Measurements from ENCODE around the gene FRMD4A.
A peak's percentile ranks its signal among the peaks of the same experiment; 100 is the strongest.
"Not testable (repeated sequence)": the region's sequence is repeated elsewhere in the genome, so short reads cannot be mapped to it uniquely, and the experiment has no call there.

Gene FRMD4A

DNA sequence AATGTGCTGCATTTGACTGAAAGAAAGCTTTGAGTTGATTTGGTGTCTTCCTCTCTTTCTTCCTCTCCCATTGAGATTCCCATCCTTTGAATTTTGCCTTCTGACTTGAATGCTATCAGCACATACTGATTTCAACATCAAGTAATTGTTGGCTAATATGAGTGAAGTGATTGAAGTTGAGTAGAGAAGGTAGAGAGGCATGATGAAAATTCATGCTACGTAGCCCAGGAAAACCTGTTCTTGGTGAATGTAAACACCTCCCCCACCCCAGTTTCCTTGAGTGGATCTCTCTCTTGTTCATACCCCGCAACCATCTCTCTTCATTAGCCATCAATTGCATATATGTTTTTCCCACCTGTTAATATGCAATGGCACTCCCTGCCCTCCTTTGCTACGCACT is 193.3 kb downstream of the FRMD4A start:
- no peak for DNase-seq

- not testable (repeated sequence) for DNase-seq
Measured at GRCh38 chr10:14135196-14135595, 195.5 kb downstream of the FRMD4A start.

DNA sequence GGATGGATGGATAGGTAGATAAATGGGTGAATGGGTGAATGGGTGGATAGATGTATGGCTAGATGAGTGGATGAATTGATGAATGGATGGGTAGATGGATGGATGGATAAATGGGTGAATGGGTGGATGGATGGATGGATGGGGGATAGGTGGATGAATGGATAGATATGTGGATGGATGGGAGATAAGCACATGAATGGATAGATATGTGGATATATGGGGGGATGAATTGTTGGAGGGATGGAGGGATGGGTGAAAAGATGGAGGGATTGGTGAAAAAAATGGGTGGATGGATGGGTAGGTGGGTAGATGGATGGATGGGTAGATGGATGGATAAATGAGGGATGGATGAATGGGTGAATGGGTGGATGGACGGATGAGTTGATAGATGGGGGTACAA is 196.4 kb downstream of the FRMD4A start:
- DNase-seq: no peak

DNA sequence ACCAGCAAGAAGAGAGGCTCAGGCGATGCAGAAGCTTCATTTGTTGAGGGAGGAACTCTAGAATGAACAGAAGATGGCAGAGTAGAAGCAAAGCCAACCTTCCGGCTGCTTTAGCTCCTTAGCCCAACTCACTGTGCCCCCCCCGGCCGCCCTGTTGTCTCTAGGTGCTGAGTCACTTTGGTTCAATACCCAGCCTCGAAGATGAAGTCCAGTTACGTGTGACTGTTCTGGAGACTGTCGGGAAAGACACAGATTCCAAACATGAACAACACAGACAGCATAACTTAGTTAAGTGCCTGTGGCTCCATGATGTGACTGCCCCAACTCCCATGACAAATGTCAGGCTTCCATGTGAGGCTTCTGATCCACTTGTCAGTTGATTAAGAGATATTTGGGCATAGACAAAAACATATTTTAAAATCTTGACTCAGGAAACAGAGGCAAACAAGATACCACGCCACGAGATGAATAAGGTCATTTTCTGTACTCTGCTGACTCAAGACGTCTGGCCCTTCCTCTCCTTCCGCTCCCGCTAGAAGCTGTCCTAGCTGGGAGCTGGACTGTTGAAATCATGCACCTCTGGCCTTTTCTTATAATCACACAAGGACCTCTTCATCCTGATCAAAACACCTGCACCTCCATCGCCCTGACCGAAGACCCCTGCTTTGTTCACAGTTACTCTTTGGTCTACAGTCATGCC is 199.3 kb downstream of the FRMD4A start:
- no peak for DNase-seq

GRCh38 chr10:14129770-14130169 is 201.0 kb downstream of the FRMD4A start:
- DNase-seq: no peak

DNA sequence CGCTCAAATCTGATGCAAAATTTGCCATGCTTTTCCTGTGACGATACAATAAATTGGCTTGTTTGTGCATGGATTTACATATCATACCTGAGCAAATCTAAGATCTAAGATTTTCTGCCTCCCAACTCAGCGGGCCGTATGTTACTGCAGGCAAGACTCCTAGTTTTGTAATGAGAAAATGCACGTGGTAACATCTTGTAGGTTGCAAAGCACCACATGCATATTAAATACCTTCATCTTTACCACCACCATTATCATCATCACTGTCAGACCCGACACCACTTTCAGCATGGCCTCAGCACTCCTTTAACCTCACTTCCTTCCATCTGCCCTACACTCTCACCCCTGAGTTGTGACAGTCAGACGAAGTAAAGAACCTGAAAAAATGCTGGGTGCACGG is 202.2 kb downstream of the FRMD4A start:
- DNase-seq: no peak

GRCh38 chr10:14126697-14127440 is 203.9 kb downstream of the FRMD4A start:
- peak; percentile 77 for DNase-seq

- DNase-seq: no peak
Measured at GRCh38 chr10:14125564-14125963, 205.2 kb downstream of the FRMD4A start.

DNA sequence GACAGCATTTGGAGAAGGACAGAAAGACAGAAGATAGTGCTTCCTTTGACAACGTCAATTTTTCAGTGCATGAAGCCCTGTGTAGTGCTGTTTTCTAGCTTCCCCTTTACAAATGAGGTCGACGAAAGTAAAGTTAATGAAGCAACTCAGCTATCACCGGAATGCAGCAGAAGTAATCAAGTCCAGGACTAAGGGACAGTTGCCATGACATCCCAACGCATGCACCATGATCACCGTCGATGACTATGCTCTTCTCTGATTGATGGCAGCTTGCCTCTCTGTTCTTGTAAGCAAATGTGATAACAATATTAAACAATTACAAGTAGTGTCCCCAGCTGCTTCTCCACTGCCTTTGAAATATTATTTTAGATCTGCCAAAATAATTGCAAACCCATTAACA is 205.8 kb downstream of the FRMD4A start:
- peak; percentile 67 for DNase-seq

DNA sequence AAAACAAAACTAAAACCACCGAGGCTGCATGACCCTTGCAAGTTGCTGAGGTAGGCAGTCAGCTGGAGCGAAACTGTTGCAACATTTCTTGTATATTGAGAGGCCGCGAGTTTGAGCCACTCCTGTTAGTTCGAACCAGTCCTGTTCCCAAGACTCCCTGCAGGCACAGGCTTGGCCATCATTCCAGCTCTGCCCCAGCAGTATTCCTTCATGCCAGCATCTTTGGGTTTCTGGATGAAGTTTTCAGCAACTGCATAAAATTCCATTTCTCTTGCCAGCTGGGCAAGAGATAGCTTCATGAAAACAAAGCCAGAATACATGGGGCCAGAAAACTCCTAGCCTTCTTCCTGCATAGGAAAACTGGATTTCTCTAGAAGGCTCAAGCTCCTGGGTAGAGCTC is 207.6 kb downstream of the FRMD4A start:
- DNase-seq: no peak

DNA sequence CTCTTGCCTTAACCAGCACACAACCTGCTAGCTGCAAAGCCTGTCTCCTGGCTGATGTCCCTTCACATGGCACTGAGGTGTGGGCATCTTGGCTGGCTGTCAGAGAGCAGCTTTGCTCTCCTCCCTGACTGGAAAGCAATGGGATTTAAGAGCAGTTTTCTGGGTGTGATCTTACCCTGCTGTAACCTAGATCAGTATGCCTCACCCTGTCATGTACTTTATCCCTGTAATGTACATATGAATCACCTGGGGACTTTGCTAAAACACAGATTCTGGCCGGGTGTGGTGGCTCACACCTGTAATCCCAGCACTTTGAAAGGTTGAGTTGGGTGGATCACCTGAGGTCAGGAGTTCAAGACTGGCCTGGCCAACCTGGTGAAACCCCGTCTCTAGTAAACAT is 209.9 kb downstream of the FRMD4A start:
- DNase-seq: no peak

DNA sequence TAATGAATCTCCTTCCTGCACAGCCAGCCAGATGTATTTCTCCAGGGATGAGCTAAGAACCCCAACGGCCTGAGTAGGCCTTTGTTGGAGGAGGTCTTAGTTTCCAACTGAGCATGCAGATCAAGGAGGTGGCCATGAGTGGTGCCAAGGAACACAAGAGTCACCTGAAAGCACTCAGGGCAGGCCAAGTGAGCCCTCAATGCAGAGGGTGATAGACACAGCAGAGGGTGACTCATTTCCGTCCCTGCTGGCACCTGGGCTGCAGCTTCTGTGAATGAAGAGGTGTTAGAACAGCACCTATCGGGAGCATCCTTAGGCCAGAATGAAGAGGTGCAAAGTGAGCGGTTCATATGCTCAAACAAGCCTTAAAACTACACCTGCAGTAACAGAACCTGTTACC is 211.8 kb downstream of the FRMD4A start:
- DNase-seq: no peak

GRCh38 chr10:14116837-14117236 is 213.9 kb downstream of the FRMD4A start:
- DNase-seq: no peak

DNA sequence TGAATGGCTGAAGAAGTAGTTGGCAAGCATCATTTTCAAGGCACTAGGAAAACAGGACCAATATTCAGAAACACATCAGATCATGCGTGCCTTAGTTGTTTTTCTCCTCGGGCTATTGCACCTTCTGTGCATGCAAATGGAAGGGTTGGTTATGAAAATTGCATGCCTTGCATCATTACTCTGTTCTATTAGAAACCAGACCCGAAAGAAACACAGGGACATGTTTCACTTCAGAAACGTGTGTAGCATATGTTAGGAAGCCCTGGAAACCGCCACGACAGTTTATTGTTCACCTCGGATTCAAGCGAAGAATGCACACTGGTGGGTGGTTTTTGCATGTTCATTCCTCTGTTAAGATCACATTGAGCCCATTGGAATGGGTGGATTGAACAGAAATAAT is 214.7 kb downstream of the FRMD4A start:
- DNase-seq: no peak

DNA sequence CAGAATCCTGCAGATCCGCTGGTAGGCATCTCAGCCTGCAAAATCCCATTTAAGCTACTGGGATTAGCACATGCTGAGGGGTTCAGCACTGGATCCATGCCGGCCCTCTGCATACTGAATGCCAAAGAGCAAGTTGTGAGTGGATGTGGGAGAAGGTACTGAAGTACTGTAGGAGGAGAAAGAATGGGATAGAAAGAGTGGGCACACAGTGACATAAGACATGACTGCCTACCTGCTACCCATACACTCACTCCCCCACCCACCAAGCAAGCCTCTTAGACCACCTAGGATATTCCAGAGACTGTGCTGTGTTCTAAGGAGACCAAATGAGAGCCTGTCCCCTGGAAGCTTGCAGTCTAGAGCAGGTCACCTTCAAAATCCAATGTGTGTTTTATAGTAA is 215.9 kb downstream of the FRMD4A start:
- no peak for DNase-seq

GRCh38 chr10:14112056-14112455 is 218.7 kb downstream of the FRMD4A start:
- no peak for DNase-seq

GRCh38 chr10:14111208-14111607 is 219.5 kb downstream of the FRMD4A start:
- no peak for DNase-seq

DNA sequence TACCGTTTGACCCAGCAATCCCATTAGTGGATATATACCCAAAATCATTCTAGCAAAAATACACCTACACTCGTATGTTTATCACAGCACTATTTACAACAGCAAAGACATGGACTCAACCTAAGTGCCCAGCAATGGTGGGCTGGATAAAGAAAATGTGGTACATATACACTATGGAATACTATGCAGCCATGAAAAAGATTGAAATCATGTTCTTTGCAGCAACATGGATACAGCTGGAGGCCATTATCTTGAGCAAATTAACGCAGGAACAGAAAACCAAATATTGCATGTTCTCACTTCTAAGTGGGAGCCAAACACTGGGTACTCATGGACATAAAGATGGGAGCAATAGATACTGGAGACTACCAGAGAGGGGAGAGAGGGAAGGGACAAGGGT is 223.9 kb downstream of the FRMD4A start:
- no peak for DNase-seq

- peak; percentile 38 for DNase-seq
Measured at GRCh38 chr10:14102056-14102455, 228.7 kb downstream of the FRMD4A start.

DNA sequence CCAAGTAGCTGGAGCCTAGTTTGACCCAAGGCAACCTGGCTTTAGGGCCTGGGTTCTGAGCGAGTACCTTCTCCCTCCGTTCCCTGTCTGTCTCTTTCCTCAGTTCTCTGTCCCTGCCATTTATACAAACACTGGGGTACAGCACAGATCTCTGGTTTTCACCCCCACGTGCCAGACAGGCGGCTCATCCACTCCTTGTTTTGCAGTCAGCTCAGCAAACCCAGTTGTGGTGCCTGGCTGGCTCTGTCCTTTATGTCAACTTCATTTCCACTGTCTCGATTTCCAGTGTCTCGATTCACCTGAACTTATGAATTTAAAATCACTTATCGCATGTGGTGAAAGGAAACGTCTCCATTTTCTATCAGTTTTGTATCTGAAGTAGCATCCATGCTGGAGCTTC is 230.8 kb downstream of the FRMD4A start:
- no peak for DNase-seq

DNA sequence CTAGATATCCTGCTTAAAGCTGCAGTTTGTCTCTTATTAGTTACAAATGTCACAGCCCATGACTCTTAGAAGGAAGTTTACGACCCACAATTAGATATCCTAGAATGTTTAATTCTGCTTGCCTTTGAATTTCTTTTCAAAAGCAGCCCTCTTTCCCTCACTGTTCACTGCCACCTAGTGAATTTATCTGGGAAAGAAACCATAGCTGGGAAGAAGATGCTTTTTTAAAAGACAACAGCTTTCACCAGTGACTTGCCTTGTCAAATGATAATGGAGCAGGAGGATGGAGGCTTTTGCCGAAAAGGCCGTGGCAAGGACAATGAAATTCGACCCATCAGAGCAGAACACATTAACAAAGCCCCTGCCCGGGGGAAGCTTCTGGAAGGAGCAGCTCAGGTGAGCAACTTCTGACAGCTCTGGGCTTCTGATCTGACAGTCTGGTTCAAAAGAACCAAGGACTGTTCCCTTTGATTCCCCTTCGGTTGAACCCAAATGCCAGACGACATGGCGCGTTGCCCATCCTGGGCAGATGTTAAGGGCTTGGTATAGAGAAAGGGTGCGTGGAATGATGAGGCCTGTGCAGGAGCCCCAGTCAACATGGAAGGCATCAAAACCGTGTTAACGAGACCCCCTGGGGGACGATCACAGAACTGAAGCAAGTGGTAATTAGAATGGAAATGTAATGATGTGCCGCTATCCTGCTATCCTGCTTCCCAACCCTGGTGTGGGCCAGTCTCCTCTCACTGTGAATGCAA is 236.8 kb downstream of the FRMD4A start:
- peak; percentile 60 for DNase-seq

- no peak for DNase-seq
Measured at GRCh38 chr10:14092799-14093198, 237.9 kb downstream of the FRMD4A start.

- DNase-seq: no peak
Measured at GRCh38 chr10:14089556-14090292, 241.0 kb downstream of the FRMD4A start.

Data from fibroblast of skin of right biceps (primary cell).